Activated CD8-positive, alpha-beta memory T cell treated with anti-CD3 and anti-CD28 coated beads, Interleukin-2, amount 50 U/mL, for 24 hours (primary cell): ENCODE data around the gene TMEM219.
"Not testable (repeated sequence)": the region's sequence is repeated elsewhere in the genome, so short reads cannot be mapped to it uniquely, and the experiment has no call there.

Source experiments
- DNase-seq: peaks from one replicate; pipeline ENCODE4 v3.0.0-alpha.2; 2020; ENCODE audit errors: extremely low read depth

Gene TMEM219

GRCh38 chr16:30011714-30012504 lies 50.0 kb downstream of the TMEM219 start:
- no peak for DNase-seq

DNA sequence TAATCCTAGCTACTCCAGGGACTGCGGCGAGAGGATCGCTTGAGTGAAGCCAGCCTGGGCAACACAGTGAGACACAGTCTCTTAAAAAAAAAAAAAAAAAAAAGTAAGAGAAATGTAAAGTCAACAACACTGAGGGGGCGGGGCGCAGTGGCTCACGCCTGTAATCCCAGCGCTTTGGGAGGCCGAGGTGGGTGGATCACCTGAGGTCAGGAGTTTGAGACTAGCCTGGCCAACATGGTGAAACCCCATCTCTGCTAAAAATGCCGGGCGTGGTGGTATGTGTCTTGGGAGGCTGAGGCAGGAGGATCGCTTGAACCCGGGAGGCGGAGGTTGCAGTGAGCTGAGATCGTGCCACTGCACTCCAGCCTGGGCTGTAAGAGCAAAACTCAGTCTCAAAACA lies 50.7 kb downstream of the TMEM219 start:
- DNase-seq: not testable (repeated sequence)

GRCh38 chr16:30015450-30015849 lies 53.6 kb downstream of the TMEM219 start:
- not testable (repeated sequence) for DNase-seq

DNA sequence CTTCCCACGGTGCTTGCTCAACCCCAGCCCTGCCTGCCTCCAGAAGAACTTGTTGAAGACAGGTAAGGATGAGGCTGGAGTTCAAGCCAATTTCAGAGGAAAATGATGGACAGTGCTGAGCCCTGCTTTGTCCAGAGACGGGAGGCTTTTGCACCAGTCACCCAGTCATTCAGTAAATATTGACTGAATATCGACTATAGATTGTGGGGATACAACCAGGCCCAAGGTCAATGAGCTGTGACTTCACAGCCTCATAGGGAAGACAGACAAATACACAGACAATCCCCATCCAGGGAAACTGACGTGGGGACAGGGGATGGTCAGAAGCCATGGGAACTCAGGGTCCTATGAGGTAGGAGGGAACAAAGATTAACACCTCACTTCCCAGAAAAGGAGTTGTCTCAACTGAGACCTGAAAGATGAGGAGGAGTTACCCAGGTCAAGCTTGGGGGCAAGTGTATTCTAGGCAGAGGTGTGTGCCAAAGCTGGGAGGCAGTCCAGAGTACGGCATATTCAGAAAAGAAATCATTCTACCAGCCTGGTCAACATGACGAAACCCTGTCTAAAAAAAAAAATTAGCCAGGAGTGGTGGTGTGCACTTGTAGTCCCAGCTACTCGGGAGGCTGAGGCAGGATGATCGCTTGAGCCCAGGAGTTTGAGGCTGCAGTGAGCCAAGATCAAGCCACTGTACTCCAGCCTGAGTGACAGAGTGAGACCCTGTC lies 54.8 kb downstream of the TMEM219 start:
- no peak for DNase-seq

DNA sequence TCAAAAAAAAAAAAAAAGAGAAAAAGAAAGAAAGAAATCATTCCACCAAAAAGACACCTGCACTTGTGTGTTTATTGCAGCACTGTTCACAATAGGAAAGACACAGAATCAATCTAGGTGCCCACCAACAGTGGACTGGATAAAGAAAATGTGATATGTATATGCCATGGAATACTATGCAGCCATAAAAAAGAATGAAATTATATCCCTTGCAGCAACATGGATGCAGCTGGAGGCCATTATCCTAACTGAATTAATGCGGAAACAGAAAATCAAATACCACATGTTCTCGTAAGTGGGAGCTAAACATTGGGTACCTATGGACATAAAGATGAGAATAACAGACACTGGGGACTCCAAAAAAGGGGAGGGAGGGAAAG lies 55.4 kb downstream of the TMEM219 start:
- no peak for DNase-seq

- DNase-seq: not testable (repeated sequence)
Observed at GRCh38 chr16:30017937-30018336, 56.1 kb downstream of the TMEM219 start.

- no peak for DNase-seq
Observed at GRCh38 chr16:30018731-30019158, 56.9 kb downstream of the TMEM219 start.
